Measurements from ENCODE around the gene HCN3. TPM values are rescaled to one million over a fixed set of nuclear protein-coding genes. Genes with fewer than 3 reads are reported as not detected.

HCN3 gene
- polyA plus RNA-seq, 1 experiment: 1.5 TPM

GRCh38 chr1:155266553-155266952, 10.7 kb upstream of the HCN3 start:
- Histone ChIP-seq H3K9me3 (ENCODE audit: control insufficient read depth, insufficient read depth, low read length) (no peaks in the 10 kb centered on the region; the same call in 1 of the 2 replicates), H3K27ac (ENCODE audit: low read depth, low read length) (no peak overlapping the region), H3K27me3 (ENCODE audit: control insufficient read depth, insufficient read depth, low read length) (no peaks in the 10 kb centered on the region), H3K4me3 (ENCODE audit: low read depth, low read length) (no peak overlapping the region)
- DNase-seq (ENCODE audit: low read depth, low spot score): no peak
- CTCF ChIA-PET: interaction anchor here (0.9 to 2.9 kb wide), 3 partner anchors 16 to 94 kb away, joined by 3 to 19 read pairs (median 4); partner anchors contain the start of gene KRTCAP2
- POLR2A ChIA-PET: no interaction called here
- TF ChIP-seq CTCF (IDR thresholded peaks at IDR 0.05; ENCODE audit: low read depth, low read length): no peak

GRCh38 chr1:155267373-155267772, 9.9 kb upstream of the HCN3 start:
- H3K9me3 ChIP-seq (ENCODE audit: control insufficient read depth, insufficient read depth, low read length): no peaks in the 10 kb centered on the region
- no peaks in the 10 kb centered on the region for H3K27me3 ChIP-seq (ENCODE audit: control insufficient read depth, insufficient read depth, low read length)
- ChIA-PET POLR2A (no interaction called here), CTCF (interaction anchor here (2.9 kb wide), 1 partner anchor 17 kb away, joined by 19 read pairs; no protein-coding TSS in a partner anchor)
- no peak for DNase-seq (ENCODE audit: low read depth, low spot score)
- no peak overlapping the region for H3K4me3 ChIP-seq (ENCODE audit: low read depth, low read length)
- no peak for TF ChIP-seq CTCF (IDR thresholded peaks at IDR 0.05; ENCODE audit: low read depth, low read length)
- no peak overlapping the region for H3K27ac ChIP-seq (ENCODE audit: low read depth, low read length)

GRCh38 chr1:155268630-155269029, 8.6 kb upstream of the HCN3 start:
- no peak for TF ChIP-seq CTCF (IDR thresholded peaks at IDR 0.05; ENCODE audit: low read depth, low read length)
- ChIA-PET POLR2A (no interaction called here), CTCF (interaction anchor here (0.8 kb wide), 1 partner anchor 18 kb away, joined by 3 read pairs; no protein-coding TSS in a partner anchor)
- H3K27ac ChIP-seq (ENCODE audit: low read depth, low read length): no peak overlapping the region
- no peak overlapping the region for H3K4me3 ChIP-seq (ENCODE audit: low read depth, low read length)
- DNase-seq (ENCODE audit: low read depth, low spot score): no peak
- H3K27me3 ChIP-seq (ENCODE audit: control insufficient read depth, insufficient read depth, low read length): no peaks in the 10 kb centered on the region
- H3K9me3 ChIP-seq (ENCODE audit: control insufficient read depth, insufficient read depth, low read length): no peaks in the 10 kb centered on the region

- no peak for DNase-seq (ENCODE audit: low read depth, low spot score)
- TF ChIP-seq CTCF (IDR thresholded peaks at IDR 0.05; ENCODE audit: low read depth, low read length): no peak
- Histone ChIP-seq H3K4me3 (ENCODE audit: low read depth, low read length) (no peak overlapping the region), H3K27me3 (ENCODE audit: control insufficient read depth, insufficient read depth, low read length) (no peaks in the 10 kb centered on the region), H3K27ac (ENCODE audit: low read depth, low read length) (no peak overlapping the region), H3K9me3 (ENCODE audit: control insufficient read depth, insufficient read depth, low read length) (no peaks in the 10 kb centered on the region)
- POLR2A ChIA-PET: no interaction called here
- CTCF ChIA-PET: no interaction called here
Observed at GRCh38 chr1:155269381-155269780, 7.9 kb upstream of the HCN3 start.

GRCh38 chr1:155272466-155273342, 4.6 kb upstream of the HCN3 start:
- Histone ChIP-seq H3K27ac (ENCODE audit: low read depth, low read length) (peak overlapping the region; percentile 83), H3K27me3 (ENCODE audit: control insufficient read depth, insufficient read depth, low read length) (no peaks in the 10 kb centered on the region), H3K4me3 (ENCODE audit: low read depth, low read length) (peak overlapping the region; percentile 89), H3K9me3 (ENCODE audit: control insufficient read depth, insufficient read depth, low read length) (no peaks in the 10 kb centered on the region)
- no peak for DNase-seq (ENCODE audit: low read depth, low spot score)
- CTCF ChIA-PET: interaction anchor here (0.9 to 5.0 kb wide), 3 partner anchors 22 to 320 kb away, joined by 3 to 56 read pairs (median 3); no protein-coding TSS in a partner anchor
- POLR2A ChIA-PET: interaction anchor here (0.5 to 1.8 kb wide), 13 partner anchors 9 to 291 kb away, joined by 3 to 13 read pairs (median 5); partner anchors contain the start of genes ASH1L and SCAMP3
- no peak for TF ChIP-seq CTCF (IDR thresholded peaks at IDR 0.05; ENCODE audit: low read depth, low read length)
